ENCODE measurements around the gene ZBTB49. TPM values are rescaled to one million over a fixed set of nuclear protein-coding genes. Genes with fewer than 3 reads are reported as not detected.
A peak's percentile ranks its signal among the peaks of the same experiment; 100 is the strongest.

ZBTB49 gene
- total RNA-seq, 1 donor = 6.2 TPM

- Histone ChIP-seq H3K9me3 (ENCODE audit: low read depth, low read length) (no peaks in the 10 kb centered on the region), H4K20me1 (ENCODE audit: insufficient read depth, low read length) (no peaks in the 10 kb centered on the region), H3K36me3 (ENCODE audit: insufficient read depth, low read length) (no peaks in the 10 kb centered on the region), H3K4me1 (ENCODE audit: insufficient read depth, low read length) (peaks cover 6% of the 10 kb centered on the region), H3K27ac (ENCODE audit: low read depth, low read length) (no peak overlapping the region), H3K4me3 (ENCODE audit: insufficient read depth, low read length) (peak overlapping the region; percentile 36), H3K79me2 (ENCODE audit: insufficient read depth, low read length) (no peaks in the 10 kb centered on the region), H2AFZ (ENCODE audit: low read length) (peak overlapping the region; percentile 76), H3K4me2 (ENCODE audit: insufficient read depth, low read length) (peak overlapping the region; percentile 71), H3K27me3 (ENCODE audit: insufficient read depth, low read length) (peaks cover 5% of the 10 kb centered on the region)
- no peak for TF ChIP-seq CTCF (IDR thresholded peaks at IDR 0.05; ENCODE audit: extremely low read depth, low read depth, low read length)
- no peak for DNase-seq (ENCODE audit: insufficient read length, low spot score, missing footprints)
Measured at GRCh38 chr4:4259484-4260100, 30.5 kb upstream of the ZBTB49 start.

DNA sequence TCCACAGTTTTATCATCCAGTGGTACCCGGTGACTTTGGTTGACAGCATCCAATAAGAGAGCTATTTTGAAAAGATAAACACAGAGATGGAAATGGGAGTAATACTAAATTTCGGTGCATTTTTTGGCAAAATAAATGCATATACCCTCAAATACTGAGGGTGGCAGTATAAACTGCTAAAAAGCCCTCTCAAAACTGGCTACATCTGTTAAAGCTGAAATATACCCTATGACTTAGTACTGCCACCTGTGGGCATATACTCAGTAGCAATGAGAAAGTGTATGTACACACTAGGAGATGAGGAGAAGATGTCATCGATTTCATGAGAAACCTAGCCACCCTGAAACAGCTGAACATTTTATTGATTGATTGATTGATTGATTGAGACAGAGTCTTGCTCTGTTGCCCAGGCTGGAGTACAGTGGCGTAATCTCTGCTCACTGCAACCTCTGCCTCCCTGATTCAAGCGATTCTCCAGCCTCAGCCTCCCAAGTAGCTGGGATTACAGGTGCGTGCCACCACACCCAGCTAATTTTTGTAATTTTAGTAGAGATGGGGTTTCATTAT lies 29.8 kb upstream of the ZBTB49 start:
- peak; percentile 90 for DNase-seq (ENCODE audit: insufficient read length, low spot score, missing footprints)
- peaks cover 2% of the 10 kb centered on the region for H3K27me3 ChIP-seq (ENCODE audit: insufficient read depth, low read length)

DNA sequence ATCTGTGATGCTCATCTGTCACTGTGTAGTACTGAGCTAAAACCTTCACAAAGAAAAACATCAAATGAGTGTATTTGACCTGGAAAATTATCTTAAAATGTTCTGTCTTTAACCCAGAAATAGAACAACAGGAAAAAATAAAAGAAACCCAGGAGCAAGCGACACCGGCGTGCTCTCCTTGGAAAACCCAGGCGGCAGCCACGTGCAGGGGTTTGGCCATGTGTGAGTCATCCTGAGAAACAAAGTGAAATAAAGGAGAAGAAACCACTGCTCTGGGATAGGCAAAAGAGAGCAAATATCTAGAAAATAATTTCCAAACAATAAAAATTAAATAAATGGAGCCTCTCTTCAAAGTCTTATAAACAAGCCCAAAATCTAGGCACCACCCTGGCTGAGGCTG lies 22.1 kb upstream of the ZBTB49 start:
- no peak for DNase-seq (ENCODE audit: insufficient read length, low spot score, missing footprints)
- Histone ChIP-seq H3K27me3 (ENCODE audit: insufficient read depth, low read length) (no peaks in the 10 kb centered on the region), H3K36me3 (ENCODE audit: insufficient read depth, low read length) (peaks cover 29% of the 10 kb centered on the region), H3K27ac (ENCODE audit: low read depth, low read length) (no peak overlapping the region), H2AFZ (ENCODE audit: low read length) (no peak overlapping the region), H3K4me3 (ENCODE audit: insufficient read depth, low read length) (no peak overlapping the region), H3K4me1 (ENCODE audit: insufficient read depth, low read length) (no peaks in the 10 kb centered on the region), H3K9me3 (ENCODE audit: low read depth, low read length) (no peaks in the 10 kb centered on the region), H3K4me2 (ENCODE audit: insufficient read depth, low read length) (no peak overlapping the region), H3K79me2 (ENCODE audit: insufficient read depth, low read length) (no peaks in the 10 kb centered on the region), H4K20me1 (ENCODE audit: insufficient read depth, low read length) (no peaks in the 10 kb centered on the region)
- TF ChIP-seq CTCF (IDR thresholded peaks at IDR 0.05; ENCODE audit: extremely low read depth, low read depth, low read length) = no peak

More for the DNA sequence above, 29.8 kb upstream of the ZBTB49 start:
- Histone ChIP-seq H3K27ac (ENCODE audit: low read depth, low read length) (no peak overlapping the region), H3K4me3 (ENCODE audit: insufficient read depth, low read length) (peak overlapping the region; percentile 36), H3K4me2 (ENCODE audit: insufficient read depth, low read length) (peak overlapping the region; percentile 71), H3K4me1 (ENCODE audit: insufficient read depth, low read length) (peaks cover 6% of the 10 kb centered on the region), H2AFZ (ENCODE audit: low read length) (peak overlapping the region; percentile 76), H3K9me3 (ENCODE audit: low read depth, low read length) (no peaks in the 10 kb centered on the region), H3K79me2 (ENCODE audit: insufficient read depth, low read length) (no peaks in the 10 kb centered on the region), H3K36me3 (ENCODE audit: insufficient read depth, low read length) (no peaks in the 10 kb centered on the region), H4K20me1 (ENCODE audit: insufficient read depth, low read length) (no peaks in the 10 kb centered on the region)
- TF ChIP-seq CTCF (IDR thresholded peaks at IDR 0.05; ENCODE audit: extremely low read depth, low read depth, low read length) = peak; percentile 68

GRCh38 chr4:4268776-4269175 lies 21.3 kb upstream of the ZBTB49 start:
- Histone ChIP-seq H3K4me2 (ENCODE audit: insufficient read depth, low read length) (no peak overlapping the region), H3K27me3 (ENCODE audit: insufficient read depth, low read length) (no peaks in the 10 kb centered on the region), H3K27ac (ENCODE audit: low read depth, low read length) (no peak overlapping the region), H4K20me1 (ENCODE audit: insufficient read depth, low read length) (no peaks in the 10 kb centered on the region), H3K9me3 (ENCODE audit: low read depth, low read length) (no peaks in the 10 kb centered on the region), H3K79me2 (ENCODE audit: insufficient read depth, low read length) (no peaks in the 10 kb centered on the region), H3K4me1 (ENCODE audit: insufficient read depth, low read length) (no peaks in the 10 kb centered on the region), H2AFZ (ENCODE audit: low read length) (no peak overlapping the region), H3K4me3 (ENCODE audit: insufficient read depth, low read length) (no peak overlapping the region), H3K36me3 (ENCODE audit: insufficient read depth, low read length) (peaks cover 34% of the 10 kb centered on the region)
- TF ChIP-seq CTCF (IDR thresholded peaks at IDR 0.05; ENCODE audit: extremely low read depth, low read depth, low read length) = no peak
- no peak for DNase-seq (ENCODE audit: insufficient read length, low spot score, missing footprints)
